GM12801 (cell line): ENCODE data around the gene SERPINF2.

Source experiments
- CTCF ChIP-seq: IDR thresholded peaks from one replicate; pipeline ENCODE4 v1.5.1; 2011; ENCODE audit warnings: control low read depth; ENCODE audit not compliant: insufficient read length; ENCODE audit errors: extremely low read depth

SERPINF2 gene

GRCh38 chr17:1764284-1764683 is 21.6 kb downstream of the SERPINF2 start:
- TF ChIP-seq CTCF, result no peak

GRCh38 chr17:1765576-1765975 is 22.9 kb downstream of the SERPINF2 start:
- TF ChIP-seq CTCF, result no peak

- TF ChIP-seq CTCF, result no peak
These were observed 23.9 kb downstream of the SERPINF2 start for GRCh38 chr17:1766382-1767135.

- TF ChIP-seq CTCF, result no peak
These were observed 24.7 kb downstream of the SERPINF2 start for GRCh38 chr17:1767358-1767757.

- TF ChIP-seq CTCF, result no peak
These were observed 27.3 kb downstream of the SERPINF2 start for GRCh38 chr17:1769822-1770477.

GRCh38 chr17:1773696-1774181 is 31.1 kb downstream of the SERPINF2 start:
- no peak for TF ChIP-seq CTCF

GRCh38 chr17:1774390-1775176 is 31.9 kb downstream of the SERPINF2 start:
- no peak for TF ChIP-seq CTCF
